HEK293T (cell line): ENCODE measurements around the gene TNFRSF13B.

Experiments
- ARNT ChIP-seq: fragments of 450-650 bp; IDR thresholded peaks from 2 replicates; pipeline ENCODE4 v1.6.1; 2017; ENCODE audit warnings: mild to moderate bottlenecking
- BHLHE40 ChIP-seq: fragments of 450-650 bp; IDR thresholded peaks from 2 replicates; pipeline ENCODE4 v1.6.1; 2016; ENCODE audit warnings: mild to moderate bottlenecking, moderate library complexity, borderline replicate concordance
- FOXA1 ChIP-seq: fragments of 450-650 bp; IDR thresholded peaks from 2 replicates; pipeline ENCODE4 v1.6.1; 2016; ENCODE audit warnings: mild to moderate bottlenecking
- FOXK2 ChIP-seq: fragments of 450-650 bp; IDR thresholded peaks from 2 replicates; pipeline ENCODE4 v1.6.1; 2016; ENCODE audit warnings: mild to moderate bottlenecking
- FOXM1 ChIP-seq: fragments of 450-650 bp; IDR thresholded peaks from 2 replicates; pipeline ENCODE4 v1.6.1; 2017; ENCODE audit warnings: mild to moderate bottlenecking, borderline replicate concordance
- HDGF ChIP-seq: fragments of 450-650 bp; IDR thresholded peaks from 2 replicates; pipeline ENCODE4 v1.6.1; 2017; ENCODE audit warnings: antibody characterized with exemption, borderline replicate concordance
- PKNOX1 ChIP-seq: fragments of 450-650 bp; IDR thresholded peaks from 2 replicates; pipeline ENCODE4 v1.6.1; 2016
- SP1 ChIP-seq: fragments of 450-650 bp; IDR thresholded peaks from 2 replicates; pipeline ENCODE4 v1.6.1; 2017
- SUZ12 ChIP-seq: fragments of 450-650 bp; IDR thresholded peaks from 2 replicates; pipeline ENCODE4 v1.6.1; 2016; ENCODE audit warnings: mild to moderate bottlenecking

- TF ChIP-seq FOXM1 (no peak), SUZ12 (no peak), ARNT (no peak), BHLHE40 (no peak), HDGF (no peak), PKNOX1 (no peak), FOXA1 (no peak), FOXK2 (no peak), SP1 (no peak)
Observed at GRCh38 chr17:16948587-16949376, 23.1 kb downstream of the TNFRSF13B start.
